ENCODE measurements around the gene PLD6.
"Not testable (repeated sequence)": the region's sequence is repeated elsewhere in the genome, so short reads cannot be mapped to it uniquely, and the experiment has no call there.

PLD6 gene

DNA sequence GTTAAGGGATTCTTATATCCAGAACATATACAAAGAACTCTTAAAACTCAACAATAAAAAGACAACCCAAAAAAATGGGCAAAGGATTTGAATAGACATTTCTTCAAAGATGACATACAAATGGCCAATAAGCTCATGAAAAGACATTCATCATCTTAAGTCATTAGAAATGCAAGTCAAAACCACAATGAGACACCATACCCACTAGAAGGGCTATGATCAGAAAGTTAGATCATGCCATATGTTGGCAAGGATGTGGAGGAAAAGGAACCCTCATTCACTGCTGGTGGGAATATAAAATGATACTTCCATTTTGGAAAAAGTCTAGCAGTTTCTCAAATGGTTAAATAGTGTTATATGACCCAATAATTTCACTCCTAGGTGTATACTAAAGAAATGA is 9.4 kb downstream of the PLD6 start:
- FAIRE-seq: no peak

DNA sequence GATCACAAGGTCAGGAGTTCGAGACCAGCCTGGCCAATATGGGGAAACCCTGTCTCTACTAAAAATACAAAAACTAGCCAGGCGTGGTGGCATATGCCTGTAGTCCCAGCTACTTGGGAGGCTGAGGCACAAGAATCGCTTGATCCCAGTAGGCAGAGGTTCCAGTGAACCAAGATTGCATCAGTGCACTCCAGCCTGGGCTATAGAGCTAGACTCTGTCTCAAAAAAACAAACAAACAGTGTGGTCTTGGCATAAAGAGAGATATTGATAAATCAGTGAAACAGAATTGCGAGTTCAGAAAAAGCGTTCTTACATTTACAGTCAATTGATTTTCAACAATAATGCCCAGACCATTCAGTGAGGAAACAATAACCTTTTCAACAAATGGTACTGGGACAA is 10.7 kb downstream of the PLD6 start:
- not testable (repeated sequence) for FAIRE-seq

DNA sequence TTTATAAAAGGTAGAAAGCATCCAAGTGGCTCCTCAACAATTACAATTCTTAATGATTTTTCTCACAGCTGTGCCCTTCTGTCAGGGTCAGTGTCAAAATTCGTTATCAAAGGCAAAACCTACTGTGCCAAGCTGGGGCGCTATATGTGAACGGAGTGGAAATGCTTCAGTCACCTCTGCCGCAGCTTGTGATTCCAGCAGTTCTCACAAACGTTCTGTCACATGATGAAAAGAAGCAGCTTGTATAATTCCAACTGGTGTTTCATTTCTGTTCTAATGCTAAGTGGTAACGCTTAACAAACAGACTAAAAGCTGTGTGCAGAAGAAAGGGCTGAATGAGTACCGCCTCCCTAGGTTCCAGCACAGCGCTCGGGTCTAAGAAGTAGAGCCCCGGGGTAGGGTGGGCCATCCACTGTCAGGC is 14.2 kb downstream of the PLD6 start:
- no peak for FAIRE-seq

GRCh38 chr17:17191346-17191792 is 14.8 kb downstream of the PLD6 start:
- no peak for FAIRE-seq

- FAIRE-seq: no peak
Measured at GRCh38 chr17:17190188-17190587, 15.9 kb downstream of the PLD6 start.

- no peak for FAIRE-seq
Measured at GRCh38 chr17:17189559-17189958, 16.6 kb downstream of the PLD6 start.

DNA sequence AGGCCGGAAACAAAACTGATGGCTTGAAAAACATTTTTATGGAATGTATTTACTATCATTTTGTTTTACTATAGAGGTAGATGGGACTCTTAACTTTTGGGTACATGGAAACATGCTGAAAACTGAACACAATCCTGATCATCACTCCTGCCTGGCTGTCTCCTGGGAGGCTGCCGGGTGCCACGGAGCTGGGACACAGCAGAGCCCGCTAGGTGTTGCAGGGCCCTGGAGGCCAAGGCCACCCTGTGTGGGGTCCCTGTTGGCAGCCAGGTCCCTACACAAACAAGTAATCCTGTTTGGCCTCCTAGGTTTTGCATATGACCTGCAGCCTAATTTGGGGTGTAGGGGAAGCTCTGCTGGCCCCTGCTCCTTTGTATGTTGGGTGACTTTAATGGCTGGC is 17.5 kb downstream of the PLD6 start:
- FAIRE-seq: no peak

- FAIRE-seq: no peak
Measured at GRCh38 chr17:17186551-17187505, 19.3 kb downstream of the PLD6 start.

DNA sequence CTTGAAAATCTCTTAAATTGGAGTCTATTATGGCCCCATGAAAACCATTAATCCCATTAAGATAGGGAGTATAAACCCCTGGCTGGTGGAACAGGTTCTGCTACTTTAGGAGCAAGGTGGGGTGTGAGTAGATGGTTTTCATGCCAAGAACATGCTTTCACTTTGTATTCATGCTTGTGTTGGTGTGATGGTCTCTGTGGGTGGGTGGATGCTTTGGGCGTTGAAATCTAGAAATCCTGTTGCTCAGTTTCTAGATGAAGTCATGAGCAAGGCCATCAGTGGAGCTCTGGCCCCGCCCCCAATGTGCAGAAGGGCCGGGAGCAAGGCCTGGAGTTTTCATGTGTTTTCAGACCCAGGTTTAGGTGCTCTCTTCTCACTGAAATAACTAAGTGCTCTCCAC is 20.1 kb downstream of the PLD6 start:
- no peak for FAIRE-seq

DNA sequence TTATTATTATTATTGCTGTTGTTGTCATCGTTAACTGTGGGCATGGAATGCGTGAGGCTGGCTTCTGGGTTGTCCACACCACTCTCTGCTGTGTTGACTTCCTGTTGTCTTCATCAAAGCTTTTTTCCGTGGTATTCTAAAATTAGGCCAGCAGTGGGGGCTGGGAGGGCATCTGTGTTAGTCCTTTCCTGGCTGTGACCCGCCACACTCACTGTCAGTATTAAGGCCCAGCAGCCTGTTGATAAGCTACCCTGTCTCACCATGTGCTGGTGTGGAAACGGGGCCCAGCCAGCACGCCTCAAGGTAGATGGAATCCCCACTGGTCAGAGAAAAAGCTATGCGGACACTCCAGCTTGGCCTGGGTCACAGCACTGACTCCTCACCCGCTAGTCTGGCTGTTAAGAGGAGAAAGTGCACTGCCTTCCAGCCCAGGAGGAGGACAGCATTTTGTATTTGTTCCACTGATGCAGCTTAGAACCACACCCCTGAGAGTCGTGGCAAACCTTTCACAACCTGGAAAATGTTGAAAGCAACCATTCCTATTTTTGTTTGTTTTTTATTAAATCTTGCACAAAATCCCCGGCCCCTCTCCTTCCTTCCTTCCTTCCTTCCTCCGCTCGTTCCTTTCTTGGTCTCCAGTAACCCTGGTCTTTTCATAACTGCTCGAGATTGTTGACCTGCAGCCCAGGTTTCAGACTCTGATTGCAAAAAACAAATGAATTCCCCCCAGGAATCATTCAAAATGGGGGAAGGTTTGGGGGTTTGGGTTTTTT is 21.0 kb downstream of the PLD6 start:
- FAIRE-seq: not testable (repeated sequence)

GRCh38 chr17:17183744-17184143 is 22.4 kb downstream of the PLD6 start:
- FAIRE-seq: no peak

GRCh38 chr17:17182598-17183136 is 23.5 kb downstream of the PLD6 start:
- FAIRE-seq: no peak

GRCh38 chr17:17181666-17182597 is 24.2 kb downstream of the PLD6 start:
- no peak for FAIRE-seq

GRCh38 chr17:17180741-17181525 is 25.2 kb downstream of the PLD6 start:
- FAIRE-seq: no peak

GRCh38 chr17:17180141-17180603 is 26.0 kb downstream of the PLD6 start:
- no peak for FAIRE-seq

DNA sequence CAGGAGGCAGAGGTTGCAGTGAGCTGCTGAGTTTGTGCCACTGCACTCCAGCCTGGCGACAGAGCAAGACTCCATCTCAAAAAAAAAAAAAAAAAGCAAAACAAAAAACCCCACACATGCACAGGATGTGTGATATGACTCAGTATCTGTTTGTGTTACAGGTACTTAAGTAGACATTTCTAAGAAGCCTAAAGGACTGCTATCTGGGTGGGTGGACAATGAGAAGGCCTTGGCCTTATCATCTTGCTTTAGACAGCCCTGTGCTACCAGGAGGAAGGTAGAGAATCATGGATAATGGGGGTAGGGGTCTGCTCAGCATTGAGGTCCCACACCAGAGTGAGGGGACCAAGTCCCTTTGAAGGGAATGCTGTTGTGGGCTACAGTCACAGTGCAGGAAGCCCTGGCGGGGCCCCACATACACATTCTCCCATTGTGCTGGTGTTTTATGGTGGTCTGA is 26.7 kb downstream of the PLD6 start:
- no peak for FAIRE-seq

DNA sequence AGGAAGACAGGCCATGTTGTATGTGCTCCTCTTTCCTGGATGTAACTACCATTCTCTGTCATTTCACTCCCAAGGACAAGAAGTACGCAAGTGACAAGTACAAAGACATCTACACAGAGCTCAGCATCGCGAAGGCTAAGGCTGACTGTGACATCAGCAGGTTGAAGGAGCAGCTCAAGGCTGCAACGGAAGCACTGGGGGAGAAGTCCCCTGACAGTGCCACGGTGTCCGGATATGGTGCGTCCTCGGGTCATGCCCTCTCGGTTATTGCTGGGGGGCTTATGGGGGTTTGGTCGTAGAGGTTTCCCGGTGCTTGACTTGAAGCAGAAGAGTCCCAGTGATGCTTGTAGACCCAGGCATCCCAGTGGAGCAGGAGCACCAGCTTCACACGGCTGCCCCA is 29.0 kb downstream of the PLD6 start:
- no peak for FAIRE-seq

DNA sequence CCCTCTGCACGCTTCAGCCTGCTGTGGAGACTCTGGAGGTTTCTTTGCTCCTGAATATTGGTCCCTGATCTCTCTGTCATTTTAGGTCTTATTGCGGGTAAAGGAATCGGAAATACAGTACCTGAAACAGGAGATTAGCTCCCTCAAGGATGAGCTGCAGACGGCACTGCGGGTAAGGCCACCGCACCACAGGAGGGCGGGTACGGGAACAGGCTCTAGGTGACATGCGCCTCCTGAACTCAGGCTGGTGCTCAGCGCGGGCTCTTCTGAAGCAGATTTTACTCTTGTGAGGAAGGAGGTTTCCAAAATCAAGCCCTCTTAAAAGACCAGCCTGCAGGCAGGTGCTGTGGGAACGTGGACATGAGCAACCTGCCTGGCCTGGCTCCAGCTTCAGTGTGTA is 29.8 kb downstream of the PLD6 start:
- no peak for FAIRE-seq

DNA sequence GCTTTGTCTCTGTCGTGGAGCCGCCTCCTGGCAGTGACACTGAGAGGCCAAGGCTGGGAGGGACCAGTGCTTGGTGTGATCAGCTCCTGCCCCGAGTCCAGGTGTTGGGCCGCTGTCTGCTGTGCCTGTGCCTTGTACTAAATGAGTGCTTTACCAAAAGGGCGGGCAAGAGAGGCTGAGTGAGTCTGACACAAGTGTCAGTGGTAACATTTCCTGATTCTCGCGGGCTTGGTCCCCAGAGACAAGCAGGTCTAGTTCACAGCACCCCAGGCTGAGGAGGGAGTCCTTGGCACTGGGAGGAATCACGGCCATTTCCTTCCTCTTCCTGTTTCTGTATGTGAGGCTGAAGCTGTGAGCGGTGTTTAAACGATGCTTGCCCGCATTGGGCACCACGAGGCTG is 30.2 kb downstream of the PLD6 start:
- FAIRE-seq: no peak

- no peak for FAIRE-seq
Measured at GRCh38 chr17:17175340-17175739, 30.8 kb downstream of the PLD6 start.

DNA sequence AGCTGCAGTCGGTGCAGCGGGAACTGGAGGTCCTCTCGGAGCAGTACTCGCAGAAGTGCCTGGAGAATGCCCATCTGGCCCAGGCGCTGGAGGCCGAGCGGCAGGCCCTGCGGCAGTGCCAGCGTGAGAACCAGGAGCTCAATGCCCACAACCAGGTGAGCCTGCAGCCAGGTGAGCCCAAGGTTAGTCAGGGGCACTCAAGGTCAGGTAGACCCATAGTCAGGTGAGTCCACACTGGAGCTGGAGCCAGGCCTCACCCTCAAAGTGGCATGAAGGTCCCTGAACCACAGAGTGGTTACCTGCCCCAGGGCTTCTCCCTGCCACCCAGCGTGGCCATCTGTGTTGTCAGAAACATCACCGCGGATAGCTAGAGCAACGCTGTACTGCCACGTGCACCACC is 32.2 kb downstream of the PLD6 start:
- FAIRE-seq: no peak
